Psoas muscle (tissue), 8 donors: ENCODE data around the gene PTPRF. TPM values are rescaled to one million over a fixed set of nuclear protein-coding genes. Genes with fewer than 3 reads are reported as not detected.

ENCODE experiments used
- ATAC-seq, 4 donors: fragments of 200-7000 bp; cut with Tn5 transposase; one replicate each; pipeline ENCODE4 v1.9.1; 2020; ENCODE audit warnings: moderate library complexity in 3 of 4, mild to moderate bottlenecking in 2 of 4
- DNase-seq, 2 donors: peaks; one replicate each; pipeline ENCODE4 v3.0.0-alpha.2; 2020
- H3K27ac ChIP-seq: fragments of 200-600 bp; one replicate; pipeline ENCODE4 v1.8.0; 2022
- H3K27me3 ChIP-seq, 3 donors: fragments of 200-600 bp in 1 of 3; one replicate each; pipeline versions ENCODE4 v1.6.1 to v1.8.0; 2013 to 2022; ENCODE audit warnings: low read length in 2 of 3, mild to moderate bottlenecking in 2 of 3, moderate library complexity in 1 of 3; ENCODE audit not compliant: insufficient read depth in 3 of 3
- H3K36me3 ChIP-seq, 2 donors: fragments of 200-600 bp in 1 of 2; one replicate each; pipeline versions ENCODE4 v1.6.1 to v1.8.0; 2013 to 2022; ENCODE audit warnings: low read depth in 1 of 2, mild to moderate bottlenecking in 1 of 2, moderate library complexity in 1 of 2; ENCODE audit not compliant: insufficient read depth in 1 of 2
- H3K4me1 ChIP-seq: fragments of 200-600 bp; one replicate; pipeline ENCODE4 v1.8.0; 2022
- H3K4me3 ChIP-seq: fragments of 200-600 bp; one replicate; pipeline ENCODE4 v1.8.0; 2022; ENCODE audit warnings: mild to moderate bottlenecking
- H3K9me3 ChIP-seq: fragments of 200-600 bp; one replicate; pipeline ENCODE4 v1.8.0; 2022
- WGBS, 3 donors: extraction: QIAGEN DNeasy Blood & Tissue Kit; methylation state at CpG; one replicate each; pipeline versions ENCODE4 v1.1.6 to v1.1.7; 2013; 5-methylcytosine and 5-hydroxymethylcytosine counted together
- intact Hi-C, 2 donors: fragments of 100-400 bp; cut with DNase I; formaldehyde crosslinking; loops; one replicate each; pipeline versions ENCODE4 v1.11.0 to v1.14.2; 2022
- polyA plus RNA-seq, 3 donors: library from polyadenylated mRNA; stranded (reverse); fragments of 200-250 nt; gene quantifications; one replicate each; pipeline ENCODE4 v1.2.3, GENCODE V29; 2013
- total RNA-seq, 4 donors: library from RNA; stranded (reverse); fragmentation: NEBNext Ultra II Directional in 2 of 4; extraction: Animal tissue kit (Norgen Biotek cat#: 25700) in 2 of 4; gene quantifications; one replicate each; pipeline versions ENCODE4 v1.2.1 to v1.2.4, GENCODE V29; 2021 to 2023
- TF ChIP-seq, protein P1 (sequence below): fragments of 200-600 bp; IDR thresholded peaks from one replicate; pipeline ENCODE4 v1.8.0; 2022; ENCODE audit warnings: antibody characterized with exemption
- donor health status: healthy with polysubstance abuse.
- donor health status: DM: no; HTN: no; CAD: no; lungs with moderate emphysema.
- donor health status: Bipolar disorder and iron deficiency.
- donor health status: healthy.
- donor health status: DM: yes; HTN: yes; CAD: no.
- donor health status: DM: no; HTN: no; CAD: no.
- donor health status: DM: no; HTN: no; CAD: no.
- donor health status: DM: yes; HTN: yes; CAD: no.

The PTPRF gene
- total and polyA plus RNA-seq, 7 donors: 0.65 to 8.9 (median 1.9) TPM

DNA sequence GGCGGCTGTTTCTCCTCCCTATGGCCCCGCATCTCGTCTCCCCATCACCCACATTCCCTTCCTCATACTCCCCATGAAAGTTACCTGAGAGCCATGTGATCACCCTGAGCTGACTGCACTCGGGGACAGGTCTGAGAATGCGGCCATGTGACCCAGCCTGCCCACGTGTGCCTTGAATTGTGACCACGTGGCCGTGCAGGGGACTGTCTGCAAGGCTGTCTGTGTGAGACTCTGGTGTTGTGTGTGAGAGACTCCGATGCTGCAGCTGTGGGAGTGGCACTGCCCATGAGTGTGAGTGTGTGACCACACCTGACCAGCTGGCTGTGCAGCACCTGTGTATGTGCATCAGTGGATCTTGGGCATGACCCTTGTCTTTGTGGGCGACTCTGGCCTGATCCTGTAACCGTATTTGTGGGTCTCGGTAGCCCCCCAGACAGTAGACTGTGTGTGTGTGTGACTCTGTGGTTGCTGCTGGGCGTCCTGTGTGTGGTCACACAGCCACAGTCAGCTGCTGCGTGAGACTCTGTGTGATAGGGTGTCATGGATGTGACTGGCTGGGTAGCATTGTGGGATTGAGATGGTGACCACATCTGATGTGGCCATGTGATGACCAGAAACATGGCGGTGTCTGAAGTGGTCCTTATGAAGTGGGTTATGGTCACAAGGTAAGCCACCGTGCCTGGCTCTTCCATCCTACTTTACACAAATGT lies 62.4 kb downstream of the PTPRF start:
- no peaks in the 10 kb centered on the region for H3K9me3 ChIP-seq
- 90 to 93% (median 91%) methylated on average over 16 of the region's 16 CpGs for WGBS, 3 donors
- ATAC-seq (no peak), DNase-seq (no peak)
- intact Hi-C loops: no loop called here
- H3K4me3 ChIP-seq: no peak overlapping the region
- no peaks in the 10 kb centered on the region for H3K4me1 ChIP-seq
- H3K36me3 ChIP-seq: no peaks in the 10 kb centered on the region
- no peak overlapping the region for H3K27ac ChIP-seq
- no peaks in the 10 kb centered on the region for H3K27me3 ChIP-seq
- TF ChIP-seq, protein P1, sequence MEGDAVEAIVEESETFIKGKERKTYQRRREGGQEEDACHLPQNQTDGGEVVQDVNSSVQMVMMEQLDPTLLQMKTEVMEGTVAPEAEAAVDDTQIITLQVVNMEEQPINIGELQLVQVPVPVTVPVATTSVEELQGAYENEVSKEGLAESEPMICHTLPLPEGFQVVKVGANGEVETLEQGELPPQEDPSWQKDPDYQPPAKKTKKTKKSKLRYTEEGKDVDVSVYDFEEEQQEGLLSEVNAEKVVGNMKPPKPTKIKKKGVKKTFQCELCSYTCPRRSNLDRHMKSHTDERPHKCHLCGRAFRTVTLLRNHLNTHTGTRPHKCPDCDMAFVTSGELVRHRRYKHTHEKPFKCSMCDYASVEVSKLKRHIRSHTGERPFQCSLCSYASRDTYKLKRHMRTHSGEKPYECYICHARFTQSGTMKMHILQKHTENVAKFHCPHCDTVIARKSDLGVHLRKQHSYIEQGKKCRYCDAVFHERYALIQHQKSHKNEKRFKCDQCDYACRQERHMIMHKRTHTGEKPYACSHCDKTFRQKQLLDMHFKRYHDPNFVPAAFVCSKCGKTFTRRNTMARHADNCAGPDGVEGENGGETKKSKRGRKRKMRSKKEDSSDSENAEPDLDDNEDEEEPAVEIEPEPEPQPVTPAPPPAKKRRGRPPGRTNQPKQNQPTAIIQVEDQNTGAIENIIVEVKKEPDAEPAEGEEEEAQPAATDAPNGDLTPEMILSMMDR: no peak

DNA sequence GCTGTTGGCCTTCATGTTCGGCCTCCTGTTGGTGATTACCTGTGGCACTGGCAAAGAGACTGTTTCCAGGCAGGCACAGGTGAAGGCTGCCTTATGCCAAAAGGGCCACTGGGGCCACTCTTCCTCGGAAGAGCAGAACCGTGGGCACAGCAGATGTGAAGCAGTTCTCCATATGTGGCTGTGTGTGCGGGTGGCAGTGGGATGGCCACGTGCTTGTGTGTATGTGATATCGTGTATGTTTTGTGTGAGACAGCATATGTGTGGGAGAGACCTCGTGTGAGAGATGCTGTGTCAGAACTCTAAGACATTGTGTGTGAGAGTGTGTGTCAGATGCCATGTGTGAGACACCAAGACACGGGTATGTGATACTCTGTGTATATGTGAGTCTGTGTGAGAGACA lies 65.9 kb downstream of the PTPRF start:
- Histone ChIP-seq H3K27me3 (no peaks in the 10 kb centered on the region), H3K36me3 (no peaks in the 10 kb centered on the region), H3K4me1 (no peaks in the 10 kb centered on the region), H3K27ac (no peak overlapping the region), H3K9me3 (no peaks in the 10 kb centered on the region), H3K4me3 (no peak overlapping the region)
- ATAC-seq: no peak
- WGBS, 3 donors: 83 to 85% (median 84%) methylated on average over 8 of the region's 8 CpGs
- intact Hi-C loops: no loop called here
- no peak for DNase-seq
- TF ChIP-seq, protein P1: no peak

DNA sequence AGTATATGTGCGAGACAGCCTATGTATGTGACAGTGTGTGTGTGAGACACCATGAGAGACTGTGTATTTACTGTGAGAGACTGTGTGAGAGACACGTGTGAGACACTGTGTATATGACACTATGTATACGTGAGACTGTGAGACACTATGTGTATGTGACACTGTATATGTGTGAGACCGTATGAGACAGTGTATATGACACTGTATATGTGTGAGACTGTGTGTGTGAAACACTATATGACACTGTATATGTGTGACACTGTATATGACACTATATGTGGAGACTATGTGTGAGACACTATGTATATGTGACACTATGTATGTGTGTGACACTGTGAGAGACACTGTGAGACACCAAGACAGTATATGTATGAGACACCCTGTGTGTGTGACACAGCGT lies 66.3 kb downstream of the PTPRF start:
- ATAC-seq: no peak
- H3K27ac ChIP-seq: no peak overlapping the region
- WGBS, 3 donors: 86 to 96% (median 91%) methylated on average over 5 of the region's 5 CpGs
- TF ChIP-seq, protein P1: no peak
- H3K27me3 ChIP-seq: no peaks in the 10 kb centered on the region
- intact Hi-C loops: no loop called here
- H3K9me3 ChIP-seq: no peaks in the 10 kb centered on the region
- DNase-seq: no peak
- no peak overlapping the region for H3K4me3 ChIP-seq
- H3K4me1 ChIP-seq: no peaks in the 10 kb centered on the region
- H3K36me3 ChIP-seq: no peaks in the 10 kb centered on the region

DNA sequence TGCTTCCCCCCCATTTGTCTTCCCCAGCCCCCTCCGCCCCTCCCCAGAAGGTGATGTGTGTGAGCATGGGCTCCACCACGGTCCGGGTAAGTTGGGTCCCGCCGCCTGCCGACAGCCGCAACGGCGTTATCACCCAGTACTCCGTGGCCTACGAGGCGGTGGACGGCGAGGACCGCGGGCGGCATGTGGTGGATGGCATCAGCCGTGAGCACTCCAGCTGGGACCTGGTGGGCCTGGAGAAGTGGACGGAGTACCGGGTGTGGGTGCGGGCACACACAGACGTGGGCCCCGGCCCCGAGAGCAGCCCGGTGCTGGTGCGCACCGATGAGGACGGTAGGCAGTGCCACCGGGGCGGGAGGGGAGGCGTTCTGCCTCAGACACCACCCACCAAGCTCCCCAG lies 67.0 kb downstream of the PTPRF start:
- ATAC-seq: no peak
- no peaks in the 10 kb centered on the region for H3K27me3 ChIP-seq
- H3K27ac ChIP-seq: no peak overlapping the region
- intact Hi-C loops: no loop called here
- 94 to 99% (median 94%) methylated on average over 30 to 31 of the region's 31 CpGs for WGBS, 3 donors
- no peaks in the 10 kb centered on the region for H3K36me3 ChIP-seq
- TF ChIP-seq, protein P1: no peak
- DNase-seq: no peak
- no peaks in the 10 kb centered on the region for H3K9me3 ChIP-seq
- no peak overlapping the region for H3K4me3 ChIP-seq
- no peaks in the 10 kb centered on the region for H3K4me1 ChIP-seq

DNA sequence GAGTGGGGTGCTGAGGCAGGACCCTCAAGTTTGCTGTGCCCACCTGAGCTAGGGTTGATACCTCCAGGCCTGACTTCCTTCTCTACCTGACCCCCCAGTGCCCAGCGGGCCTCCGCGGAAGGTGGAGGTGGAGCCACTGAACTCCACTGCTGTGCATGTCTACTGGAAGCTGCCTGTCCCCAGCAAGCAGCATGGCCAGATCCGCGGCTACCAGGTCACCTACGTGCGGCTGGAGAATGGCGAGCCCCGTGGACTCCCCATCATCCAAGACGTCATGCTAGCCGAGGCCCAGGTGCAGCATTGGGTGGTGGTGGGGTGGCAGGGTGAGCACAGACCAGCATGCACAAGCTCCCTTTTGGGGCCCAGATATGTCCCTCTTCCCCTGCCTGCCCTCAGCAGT lies 67.9 kb downstream of the PTPRF start:
- TF ChIP-seq, protein P1: no peak
- Histone ChIP-seq H3K27me3 (no peaks in the 10 kb centered on the region), H3K27ac (no peak overlapping the region), H3K36me3 (no peaks in the 10 kb centered on the region), H3K9me3 (no peaks in the 10 kb centered on the region), H3K4me3 (no peak overlapping the region), H3K4me1 (no peaks in the 10 kb centered on the region)
- ATAC-seq (no peak), DNase-seq (no peak)
- intact Hi-C loops: loop anchor here in 1 of 2 donors (1.0 kb wide), 1 partner anchor 21 kb away; no protein-coding TSS in a partner anchor
- WGBS, 3 donors: 93 to 94% (median 94%) methylated on average over 11 of the region's 11 CpGs
